Muscle layer of colon (tissue), 2 donors: ENCODE measurements around the gene OR2F2.

Experiments
- H3K27ac ChIP-seq: one replicate; pipeline ENCODE4 v1.7.0; 2013; ENCODE audit warnings: low read depth, mild to moderate bottlenecking, low read length, moderate library complexity
- H3K27me3 ChIP-seq, 2 donors: one replicate each; pipeline ENCODE4 v1.7.0; 2013; ENCODE audit warnings: low read length in 2 of 2, mild to moderate bottlenecking in 2 of 2; ENCODE audit not compliant: insufficient read depth in 2 of 2, control insufficient read depth in 1 of 2
- H3K36me3 ChIP-seq: one replicate; pipeline ENCODE4 v1.7.0; 2013; ENCODE audit warnings: mild to moderate bottlenecking, low read length; ENCODE audit not compliant: insufficient read depth
- H3K4me1 ChIP-seq: one replicate; pipeline ENCODE4 v1.7.0; 2013; ENCODE audit warnings: mild to moderate bottlenecking, low read length; ENCODE audit not compliant: insufficient read depth
- H3K4me3 ChIP-seq, 2 donors: one replicate each; pipeline ENCODE4 v1.7.0; 2013; ENCODE audit warnings: low read length in 2 of 2, low read depth in 1 of 2, mild to moderate bottlenecking in 1 of 2, moderate library complexity in 1 of 2
- H3K9ac ChIP-seq: one replicate; pipeline ENCODE4 v1.7.0; 2013; ENCODE audit warnings: low read length
- H3K9me3 ChIP-seq: one replicate; pipeline ENCODE4 v1.7.0; 2013; ENCODE audit warnings: mild to moderate bottlenecking, low read length
- donor health status: abdominal sarcoma.
- donor health status: Adenocarcinoma of cecum.

Gene OR2F2

GRCh38 chr7:143934526-143935325, at the start of gene OR2F2:
TSS of gene OR2F2 (plus strand) at chr7:143935233. CDS start at chr7:143935233, 0 bp downstream.
- Histone ChIP-seq H3K4me1 (no peaks in the 10 kb centered on the region), H3K4me3 (no peak within 1 kb of the TSS), H3K9me3 (no peaks in the 10 kb centered on the region), H3K9ac (no peak within 1 kb of the TSS), H3K36me3 (no peaks in the 10 kb centered on the region), H3K27me3 (no peaks in the 10 kb centered on the region), H3K27ac (no peak within 1 kb of the TSS)

DNA sequence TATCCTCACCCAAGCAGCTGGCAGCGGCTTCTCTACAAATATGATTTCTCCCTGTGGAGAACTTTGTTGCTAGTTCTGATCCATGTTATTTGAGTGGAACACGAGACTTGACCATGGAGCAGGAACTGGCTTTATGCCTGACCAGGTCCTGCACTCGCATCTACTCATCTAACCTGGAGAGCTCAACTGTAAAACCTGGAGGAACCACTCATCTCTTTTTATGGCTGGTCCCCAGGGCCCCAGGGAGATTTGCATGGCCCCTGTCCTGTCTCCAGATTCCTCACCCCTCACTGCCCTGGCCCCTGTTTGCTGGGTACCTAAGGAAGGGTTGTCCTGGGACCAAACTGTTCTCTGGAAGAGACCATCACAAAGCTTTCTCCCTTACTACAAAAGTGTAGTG, 49.1 kb upstream of the OR2F2 start:
- Histone ChIP-seq H3K9ac (no peak overlapping the region), H3K4me1 (peaks cover 9% of the 10 kb centered on the region), H3K36me3 (no peaks in the 10 kb centered on the region), H3K27ac (no peak overlapping the region), H3K9me3 (no peaks in the 10 kb centered on the region), H3K4me3 (no peak overlapping the region), H3K27me3 (no peaks in the 10 kb centered on the region)

DNA sequence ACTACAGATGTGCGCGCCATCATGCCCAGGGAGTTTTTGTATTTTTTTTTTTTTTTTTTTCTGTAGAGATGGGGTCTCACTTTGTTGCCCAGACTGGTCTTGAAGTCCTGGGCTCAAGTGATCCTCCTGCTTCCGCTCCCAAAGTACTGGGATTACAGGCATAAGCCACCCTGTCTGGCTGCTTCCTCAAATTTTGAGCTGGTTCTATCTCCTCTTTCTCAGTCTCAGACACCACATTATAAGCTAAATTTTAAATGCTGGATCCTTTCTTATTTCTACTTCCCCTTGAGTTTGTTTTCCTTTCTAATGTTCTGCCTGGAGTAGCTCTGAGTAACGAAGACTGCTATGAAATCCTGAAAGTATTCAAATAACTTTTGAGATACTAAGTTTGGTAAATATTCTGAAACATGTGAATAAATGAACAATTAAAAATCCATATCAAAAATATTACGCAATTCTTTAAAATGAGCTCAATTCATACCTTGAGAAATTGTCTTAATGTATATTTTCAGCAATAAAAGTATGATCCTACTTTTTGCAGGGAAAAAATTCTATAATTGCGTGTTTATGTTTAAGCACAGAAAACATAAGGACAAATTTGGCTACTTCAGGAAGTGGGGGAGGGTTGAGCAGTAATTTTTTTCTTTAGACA, 48.1 kb upstream of the OR2F2 start:
- Histone ChIP-seq H3K9ac (no peak overlapping the region), H3K27me3 (no peaks in the 10 kb centered on the region), H3K4me3 (no peak overlapping the region), H3K27ac (no peak overlapping the region), H3K36me3 (no peaks in the 10 kb centered on the region), H3K9me3 (no peaks in the 10 kb centered on the region), H3K4me1 (no peaks in the 10 kb centered on the region)

DNA sequence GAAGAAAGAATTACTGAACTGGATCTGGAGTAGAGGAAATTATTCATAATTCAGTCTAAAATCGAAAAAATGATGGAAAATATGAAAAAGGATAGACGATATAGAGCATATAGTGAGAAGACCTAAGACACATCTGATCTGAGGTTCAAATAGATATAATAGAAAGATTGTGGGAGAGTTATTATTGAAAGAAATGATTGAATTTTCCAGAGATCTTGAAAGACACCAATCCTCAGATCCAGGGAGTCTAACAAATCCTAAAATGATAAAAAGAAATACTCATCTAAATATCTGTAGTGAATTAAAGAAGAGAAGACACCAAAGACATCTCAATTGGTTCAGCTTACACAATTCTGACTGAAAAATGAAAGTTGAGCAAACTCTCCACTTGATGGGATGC, 46.0 kb upstream of the OR2F2 start:
- H3K27me3 ChIP-seq: no peaks in the 10 kb centered on the region
- H3K27ac ChIP-seq: no peak overlapping the region

GRCh38 chr7:143890558-143890957, 44.5 kb upstream of the OR2F2 start:
- no peak overlapping the region for H3K27ac ChIP-seq
- H3K4me1 ChIP-seq: no peaks in the 10 kb centered on the region
- no peak overlapping the region for H3K4me3 ChIP-seq
- no peaks in the 10 kb centered on the region for H3K36me3 ChIP-seq
- no peaks in the 10 kb centered on the region for H3K9me3 ChIP-seq
- no peaks in the 10 kb centered on the region for H3K27me3 ChIP-seq
- no peak overlapping the region for H3K9ac ChIP-seq

More for the DNA sequence above, 46.0 kb upstream of the OR2F2 start:
- Histone ChIP-seq H3K36me3 (no peaks in the 10 kb centered on the region), H3K9me3 (no peaks in the 10 kb centered on the region), H3K9ac (no peak overlapping the region), H3K4me1 (no peaks in the 10 kb centered on the region), H3K4me3 (no peak overlapping the region)

GRCh38 chr7:143891457-143891856, 43.6 kb upstream of the OR2F2 start:
- Histone ChIP-seq H3K36me3 (no peaks in the 10 kb centered on the region), H3K27ac (no peak overlapping the region), H3K27me3 (no peaks in the 10 kb centered on the region), H3K9ac (no peak overlapping the region), H3K4me3 (no peak overlapping the region), H3K4me1 (no peaks in the 10 kb centered on the region), H3K9me3 (no peaks in the 10 kb centered on the region)

- Histone ChIP-seq H3K4me3 (no peak overlapping the region), H3K9me3 (no peaks in the 10 kb centered on the region), H3K4me1 (no peaks in the 10 kb centered on the region), H3K9ac (no peak overlapping the region), H3K36me3 (no peaks in the 10 kb centered on the region), H3K27me3 (no peaks in the 10 kb centered on the region), H3K27ac (no peak overlapping the region)
Observed at GRCh38 chr7:143892527-143893300, 42.3 kb upstream of the OR2F2 start.

DNA sequence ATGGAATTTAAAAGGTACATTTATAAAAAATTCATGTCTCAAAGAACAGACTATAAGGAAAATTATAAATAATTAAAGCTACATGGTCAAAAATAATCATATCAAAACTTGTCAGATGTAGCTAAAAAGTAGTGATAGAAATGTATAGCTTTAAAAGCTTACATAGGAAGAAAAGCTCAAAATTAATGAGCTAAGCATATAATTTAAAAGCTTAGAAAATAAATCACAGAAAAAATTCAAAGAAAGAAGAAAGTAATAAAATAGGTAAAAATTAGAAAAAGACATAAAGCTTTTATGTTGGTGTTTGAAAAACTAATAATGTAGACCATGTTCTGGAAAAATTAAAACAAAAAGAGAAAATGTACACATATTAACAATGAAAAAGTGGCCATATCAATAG, 38.4 kb upstream of the OR2F2 start:
- no peaks in the 10 kb centered on the region for H3K9me3 ChIP-seq
- H3K36me3 ChIP-seq: no peaks in the 10 kb centered on the region
- no peaks in the 10 kb centered on the region for H3K27me3 ChIP-seq
- no peak overlapping the region for H3K4me3 ChIP-seq
- no peak overlapping the region for H3K9ac ChIP-seq
- H3K4me1 ChIP-seq: peaks cover 25% of the 10 kb centered on the region
- no peak overlapping the region for H3K27ac ChIP-seq

DNA sequence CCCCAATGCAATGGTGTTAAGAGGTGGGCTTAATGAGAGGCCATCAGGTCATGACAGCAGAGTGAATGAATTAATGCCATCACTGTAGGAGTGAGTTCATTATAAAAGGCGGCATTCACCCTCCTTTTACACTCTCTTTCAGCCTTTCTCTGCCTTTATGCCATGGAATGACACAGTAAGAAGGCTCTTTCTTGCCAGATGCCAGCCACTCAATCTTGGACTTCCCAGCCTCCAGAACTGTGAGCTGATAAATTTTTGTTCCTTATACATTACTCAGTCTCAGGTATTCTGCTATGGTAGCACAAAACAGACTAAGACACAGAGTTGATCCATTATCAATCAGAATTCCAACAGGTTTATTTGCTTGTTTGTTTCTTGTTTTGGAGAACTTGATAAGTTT, 36.2 kb upstream of the OR2F2 start:
- Histone ChIP-seq H3K27ac (no peak overlapping the region), H3K4me3 (no peak overlapping the region), H3K27me3 (no peaks in the 10 kb centered on the region), H3K36me3 (no peaks in the 10 kb centered on the region), H3K9me3 (no peaks in the 10 kb centered on the region), H3K4me1 (peaks cover 25% of the 10 kb centered on the region), H3K9ac (no peak overlapping the region)

GRCh38 chr7:143900230-143900766, 34.7 kb upstream of the OR2F2 start:
- peak overlapping the region; percentile 49 for H3K9ac ChIP-seq
- H3K27ac ChIP-seq: peak overlapping the region; percentile 83
- no peaks in the 10 kb centered on the region for H3K27me3 ChIP-seq
- H3K9me3 ChIP-seq: no peaks in the 10 kb centered on the region
- peak overlapping the region; percentile 20 to 98 for H3K4me3 ChIP-seq
- peaks cover 25% of the 10 kb centered on the region for H3K4me1 ChIP-seq
- H3K36me3 ChIP-seq: no peaks in the 10 kb centered on the region

- Histone ChIP-seq H3K36me3 (no peaks in the 10 kb centered on the region), H3K27ac (peak overlapping the region; percentile 83), H3K9me3 (no peaks in the 10 kb centered on the region), H3K4me3 (peak overlapping the region; percentile 69 to 98), H3K4me1 (peaks cover 25% of the 10 kb centered on the region), H3K27me3 (no peaks in the 10 kb centered on the region), H3K9ac (peak overlapping the region; percentile 94)
Observed at GRCh38 chr7:143901332-143901667, 33.7 kb upstream of the OR2F2 start.
